HG03196 (cell line): ENCODE measurements around the gene FCGR3A.
"Not testable (repeated sequence)": the region's sequence is repeated elsewhere in the genome, so short reads cannot be mapped to it uniquely, and the experiment has no call there.

Experiments
- ATAC-seq: cut with Tn5 transposase; IDR thresholded peaks from one replicate; pipeline ENCODE4 v1.9.1; 2021; ENCODE audit not compliant: unreplicated experiment

FCGR3A gene

DNA sequence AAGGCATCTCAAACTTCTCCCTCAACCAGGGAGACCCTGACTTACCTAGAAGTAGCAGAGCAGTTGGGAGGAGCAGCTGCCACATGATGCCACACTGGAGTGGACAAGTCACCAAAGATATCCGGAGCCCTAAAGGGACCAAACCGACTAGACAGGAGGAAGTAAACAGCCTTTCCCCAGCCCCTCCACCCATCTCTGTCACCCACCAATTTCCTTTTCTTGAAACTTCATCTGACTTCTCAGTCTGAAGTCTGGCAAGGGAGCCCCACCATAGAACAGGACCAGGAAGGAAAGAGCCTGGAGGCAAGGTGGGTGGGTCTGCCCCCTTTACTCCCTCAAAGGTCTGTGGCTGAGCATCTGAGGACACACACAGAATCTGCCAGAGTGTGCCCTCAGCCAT lies at the start of gene FCGR3A:
TSS of gene FCGR3A (minus strand) at position 167 of the 400 bp plus-strand sequence. CDS start at position 85, 82 bp downstream.
- ATAC-seq = no peak

DNA sequence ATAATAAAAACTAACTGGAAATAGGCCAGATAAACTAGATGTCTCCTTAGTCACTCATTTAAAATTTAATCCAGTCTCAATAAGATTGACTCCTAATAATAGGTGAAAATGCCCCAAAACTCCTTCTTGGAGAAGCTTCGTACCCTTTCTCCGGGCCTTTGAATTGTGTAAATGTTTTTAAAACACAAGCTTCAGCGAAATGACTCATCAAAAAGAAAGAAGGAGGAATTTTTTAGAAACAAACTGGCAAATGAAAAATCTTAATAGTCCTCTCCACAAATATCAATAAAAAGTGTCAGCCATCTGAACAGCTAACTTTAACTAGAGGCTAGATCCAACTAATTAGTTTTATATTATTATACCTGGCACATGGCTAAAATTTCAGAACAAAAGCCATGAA lies 47.5 kb upstream of the FCGR3A start:
- not testable (repeated sequence) for ATAC-seq

DNA sequence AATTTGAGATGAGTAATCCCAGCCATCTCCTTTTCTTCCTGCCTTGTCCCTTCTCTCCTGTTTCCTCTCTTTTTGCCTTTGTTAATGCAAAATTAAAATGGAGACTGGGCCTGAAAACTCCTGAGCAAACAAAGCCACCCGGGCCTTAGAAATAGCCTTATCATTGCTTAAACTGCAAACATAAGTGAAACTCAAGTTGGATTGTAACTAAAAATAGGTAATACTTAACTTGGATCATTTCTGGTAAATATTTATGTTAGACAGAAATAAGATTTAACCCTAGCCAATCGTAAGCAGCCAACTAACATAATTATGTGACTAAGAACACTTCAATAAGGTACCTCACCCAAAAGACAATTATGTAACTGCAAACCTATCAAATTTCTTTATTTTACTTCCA lies 46.0 kb upstream of the FCGR3A start:
- ATAC-seq = not testable (repeated sequence)

DNA sequence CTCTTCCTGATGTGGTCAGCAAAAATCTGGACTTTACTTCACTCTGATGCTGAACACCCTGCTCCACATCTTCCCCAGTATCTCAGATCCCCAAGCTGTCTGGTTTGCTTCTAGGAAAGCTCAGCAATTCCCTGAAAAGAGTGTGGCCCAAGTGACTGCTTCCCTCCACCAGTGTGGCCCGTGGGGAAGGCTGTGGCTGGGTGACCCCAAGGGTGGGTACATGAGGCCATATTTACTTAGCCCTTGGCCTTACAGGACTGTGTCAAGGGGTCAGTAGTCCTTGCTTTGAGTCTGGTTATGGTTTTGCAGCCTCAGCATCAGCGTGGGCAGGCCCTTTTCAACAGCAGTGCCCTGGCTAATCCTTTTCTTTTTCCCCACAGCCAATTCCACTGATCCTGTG lies 45.6 kb upstream of the FCGR3A start:
- not testable (repeated sequence) for ATAC-seq

DNA sequence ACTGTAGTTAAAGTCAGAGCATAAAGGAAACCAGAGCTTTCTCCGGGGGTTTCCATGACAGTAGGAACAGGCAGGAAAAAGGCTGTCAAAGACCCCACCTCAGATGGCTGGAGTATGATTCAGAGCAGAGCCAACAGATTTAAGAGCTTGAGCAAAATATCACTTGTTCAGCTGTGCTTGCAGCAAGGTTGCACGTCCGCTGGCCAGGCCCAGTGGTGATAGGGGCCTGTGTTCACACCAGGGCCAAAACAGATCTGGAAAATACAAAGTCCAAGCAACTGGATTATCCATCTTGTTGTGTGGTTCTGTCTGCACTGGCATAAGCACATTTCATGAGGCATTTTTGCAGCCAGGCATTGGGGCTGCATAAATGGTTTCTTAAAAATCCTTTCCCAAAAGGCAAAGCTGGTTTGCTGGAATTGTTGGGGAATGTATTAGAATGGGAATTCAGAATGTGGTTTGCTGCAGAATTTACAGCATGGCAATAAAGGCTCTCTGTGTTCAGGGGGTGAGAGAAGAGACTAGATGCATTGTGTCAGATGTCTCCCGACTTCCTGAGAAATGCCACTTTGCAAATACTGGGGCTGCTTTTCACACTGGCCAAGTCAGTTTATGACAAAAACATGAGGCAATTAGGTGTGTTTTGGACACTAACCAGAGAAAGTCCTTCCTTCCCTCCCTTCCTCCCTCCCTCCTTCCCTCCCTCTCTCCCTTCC lies 44.8 kb upstream of the FCGR3A start:
- ATAC-seq = not testable (repeated sequence)

DNA sequence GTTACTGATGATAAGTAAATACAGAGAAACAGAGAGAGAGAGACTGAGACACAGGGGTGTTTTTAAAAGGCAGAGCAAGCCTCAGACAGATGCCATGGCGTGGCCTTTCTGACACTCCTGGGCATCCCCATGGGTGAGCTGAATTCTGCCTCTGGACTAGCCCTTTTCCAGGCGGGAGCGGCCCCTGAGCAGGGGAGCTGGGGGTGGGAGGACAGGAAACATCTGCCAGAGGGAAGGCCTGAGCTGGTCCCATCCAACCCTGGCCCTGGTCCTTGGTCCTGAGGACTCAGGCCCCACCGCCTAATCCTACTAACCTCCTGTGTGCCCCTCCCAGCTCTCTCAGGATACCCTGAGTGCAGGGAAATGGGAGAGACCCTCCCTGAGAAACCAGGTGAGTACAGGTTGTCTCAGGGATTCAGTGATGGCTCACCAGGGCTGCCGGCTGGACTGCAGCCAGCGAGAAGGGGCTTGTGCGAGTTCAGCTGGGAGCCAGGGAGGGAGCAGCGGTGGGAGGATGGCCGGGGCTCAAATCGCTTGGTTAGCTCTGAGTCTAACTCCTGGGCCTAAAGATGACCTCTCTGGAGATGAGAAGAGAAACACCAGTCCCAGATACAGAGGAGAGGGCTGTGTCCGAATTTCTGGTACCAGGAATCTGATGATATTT lies 43.6 kb upstream of the FCGR3A start:
- ATAC-seq = not testable (repeated sequence)

DNA sequence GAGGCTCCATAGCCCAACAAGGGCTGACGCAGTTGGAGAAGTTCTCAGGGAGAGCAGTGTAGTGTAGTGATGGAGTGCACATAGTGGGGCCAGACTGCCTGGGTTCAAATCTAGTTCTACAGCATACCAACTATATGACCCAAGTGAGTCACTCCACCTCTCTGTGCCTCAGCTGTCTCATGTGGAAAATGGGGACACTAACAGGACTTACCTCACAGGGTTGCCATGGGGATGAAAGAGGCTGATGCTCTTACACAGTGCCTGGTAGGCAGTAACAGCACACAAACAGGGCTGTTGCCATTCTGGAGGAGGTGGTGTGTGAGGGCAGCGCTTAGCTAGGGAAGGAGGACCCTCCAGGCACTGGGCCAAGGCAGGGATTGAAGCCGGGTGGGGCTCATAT lies 43.0 kb upstream of the FCGR3A start:
- not testable (repeated sequence) for ATAC-seq

DNA sequence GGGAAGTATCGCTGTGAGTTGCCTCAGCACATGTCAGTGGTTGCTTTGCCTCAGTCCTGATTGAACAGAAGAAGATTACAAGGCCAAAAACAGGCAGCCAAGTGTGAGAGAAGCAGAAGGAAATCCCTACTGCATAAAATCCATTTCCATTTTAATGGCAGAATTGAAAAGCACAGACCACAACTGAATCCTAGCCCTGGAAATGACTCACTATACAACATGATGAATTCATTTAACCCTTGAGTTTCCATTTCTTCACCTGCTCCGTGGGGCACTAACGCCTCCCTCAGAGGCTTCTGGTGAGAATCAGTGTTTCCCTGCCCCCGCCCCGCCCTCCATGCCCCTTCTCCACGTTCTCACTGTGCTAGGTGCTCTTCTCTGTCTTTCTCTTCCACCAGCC lies 40.3 kb upstream of the FCGR3A start:
- ATAC-seq = not testable (repeated sequence)

DNA sequence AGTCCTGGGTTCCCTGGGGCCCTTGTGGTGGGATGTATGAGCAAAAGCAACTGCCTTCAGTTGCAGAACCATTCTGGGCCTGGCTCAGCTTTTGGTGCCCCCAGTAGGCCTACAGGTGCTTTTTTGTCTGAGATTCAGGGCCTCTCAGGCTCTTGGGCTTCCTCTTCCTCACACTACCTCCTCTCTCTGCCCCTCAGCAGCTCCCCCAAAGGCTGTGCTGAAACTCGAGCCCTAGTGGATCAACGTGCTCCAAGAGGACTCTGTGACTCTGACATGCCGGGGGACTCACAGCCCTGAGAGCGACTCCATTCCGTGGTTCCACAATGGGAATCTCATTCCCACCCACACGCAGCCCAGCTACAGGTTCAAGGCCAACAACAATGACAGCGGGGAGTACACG lies 39.7 kb upstream of the FCGR3A start:
- ATAC-seq = not testable (repeated sequence)

DNA sequence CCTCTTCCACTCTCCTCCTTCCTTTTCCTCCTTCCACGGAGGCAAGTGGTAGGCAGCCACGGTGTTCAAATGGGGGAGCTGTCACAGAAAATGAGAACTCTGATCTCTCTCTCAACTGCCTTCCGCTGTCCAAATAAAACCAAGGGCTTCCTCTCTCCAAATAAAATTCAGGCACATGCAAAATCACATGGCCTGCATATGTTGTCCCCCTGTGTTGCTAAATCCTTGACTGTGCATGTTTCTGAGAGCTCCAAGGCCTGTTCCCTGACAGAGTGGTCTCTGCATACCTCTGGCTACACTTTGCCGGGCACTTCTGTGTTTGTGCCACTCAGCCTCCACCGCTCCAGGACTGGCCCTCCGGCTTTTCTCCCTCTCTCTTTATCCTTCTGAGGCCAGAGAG lies 39.0 kb upstream of the FCGR3A start:
- not testable (repeated sequence) for ATAC-seq

DNA sequence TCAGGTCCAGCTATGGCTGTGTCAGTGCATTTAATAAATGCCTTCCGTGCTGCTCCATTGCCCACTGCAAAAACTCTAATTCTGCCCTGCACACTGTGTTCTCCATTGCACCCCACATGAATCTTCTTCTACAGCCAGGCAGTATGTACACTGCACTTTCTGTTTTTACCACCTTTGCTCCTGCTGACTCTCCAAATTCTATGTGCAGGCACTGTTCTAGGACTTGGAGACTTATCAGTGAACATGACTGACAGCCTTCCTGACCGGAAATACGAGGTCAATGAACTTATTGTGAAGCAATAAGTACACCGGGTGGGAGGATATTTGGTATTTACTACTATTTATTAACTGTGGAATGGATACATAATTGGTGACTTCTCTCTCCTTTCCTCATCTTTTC lies 33.3 kb upstream of the FCGR3A start:
- not testable (repeated sequence) for ATAC-seq

DNA sequence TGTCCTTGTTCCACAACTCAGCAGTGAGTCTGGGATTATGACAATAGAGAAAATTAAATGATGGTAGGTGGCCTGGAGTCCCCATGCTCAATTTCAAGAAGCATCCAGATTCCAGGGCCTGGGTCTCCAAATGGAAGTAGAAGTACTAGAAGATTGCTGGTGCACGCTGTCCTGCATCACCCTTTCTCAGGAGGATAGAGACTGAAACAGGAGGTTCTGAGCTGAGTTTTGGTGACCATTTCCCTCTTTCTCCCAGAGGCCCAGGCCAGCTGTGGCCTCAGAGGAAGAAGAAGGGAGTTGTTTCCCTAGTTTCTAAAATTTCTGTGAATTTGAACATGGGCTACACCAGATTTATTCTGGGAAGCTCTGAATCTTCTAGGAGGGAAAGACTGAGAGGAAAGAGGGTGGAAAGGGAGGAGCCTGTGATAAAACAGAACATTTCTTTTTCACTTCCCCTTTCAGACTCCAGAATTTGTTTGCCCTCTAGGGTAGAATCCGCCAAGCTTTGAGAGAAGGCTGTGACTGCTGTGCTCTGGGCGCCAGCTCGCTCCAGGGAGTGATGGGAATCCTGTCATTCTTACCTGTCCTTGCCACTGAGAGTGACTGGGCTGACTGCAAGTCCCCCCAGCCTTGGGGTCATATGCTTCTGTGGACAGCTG lies 31.4 kb upstream of the FCGR3A start:
- peak; percentile 64 for ATAC-seq

DNA sequence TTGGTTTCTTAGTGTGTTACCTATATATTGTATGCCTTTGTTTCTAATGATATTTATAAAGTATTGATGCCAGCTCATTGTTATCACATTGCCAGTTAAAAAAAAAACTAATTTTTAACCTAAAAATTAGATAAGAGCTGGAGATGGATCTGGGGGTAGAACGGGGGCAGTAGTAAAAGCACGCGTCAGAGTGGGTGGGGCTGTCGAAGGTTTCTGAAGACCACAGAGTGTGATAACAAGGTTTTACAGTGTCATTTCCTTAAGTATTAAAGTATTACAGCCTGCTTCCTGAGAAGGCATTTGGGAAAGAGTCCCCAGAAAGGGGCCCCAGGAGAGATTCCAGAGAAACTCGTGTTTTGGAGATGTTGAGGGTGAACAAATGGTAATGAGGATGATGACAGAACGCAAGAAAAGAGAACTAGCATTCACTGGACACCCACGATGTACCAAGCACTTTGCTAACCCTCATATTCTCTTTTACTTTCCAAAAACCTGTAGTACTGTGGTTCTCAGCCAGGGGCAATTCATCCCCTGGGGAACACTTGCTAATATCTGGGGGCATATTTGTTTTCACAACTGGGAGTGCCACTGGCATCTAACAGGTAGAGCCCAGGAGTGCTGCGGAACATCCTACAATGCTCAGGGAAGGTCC lies 30.4 kb upstream of the FCGR3A start:
- not testable (repeated sequence) for ATAC-seq

DNA sequence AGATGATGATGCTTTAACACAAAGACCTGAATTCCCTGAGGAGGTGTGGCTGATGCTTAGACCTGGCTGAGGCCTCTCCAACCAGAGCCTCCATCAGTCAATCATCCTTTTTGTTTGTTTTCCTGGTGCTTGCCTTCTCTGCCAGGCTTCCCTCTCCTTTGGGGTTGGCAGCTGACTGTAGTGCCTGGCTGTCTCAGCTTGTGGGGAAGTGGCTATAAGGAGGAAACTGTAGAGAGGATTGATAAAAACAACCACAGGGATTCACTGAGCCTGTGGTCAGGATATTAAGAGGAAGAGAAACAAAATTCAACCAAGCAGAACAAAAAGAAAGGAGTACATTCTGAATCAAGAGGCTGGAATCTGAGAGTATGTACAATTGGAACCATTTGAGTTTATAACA lies 27.1 kb upstream of the FCGR3A start:
- not testable (repeated sequence) for ATAC-seq

DNA sequence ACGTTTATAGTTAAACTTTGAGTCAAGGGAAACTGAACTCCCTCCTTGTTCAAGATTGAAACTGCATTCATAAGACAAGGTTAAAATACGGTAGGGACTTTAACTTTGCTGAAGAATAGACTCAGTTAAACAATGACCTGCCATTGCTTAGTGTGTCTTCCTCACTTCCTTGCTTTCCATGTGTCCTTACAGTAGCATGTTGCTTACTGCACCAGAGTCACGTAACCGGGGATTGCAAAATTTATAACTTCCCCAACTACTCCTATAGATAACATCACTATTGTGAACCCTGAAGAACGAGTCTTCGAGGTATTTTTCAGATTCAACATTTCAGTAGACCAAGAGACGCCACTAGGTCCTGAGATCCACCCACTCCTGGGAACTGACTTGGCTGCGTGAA lies 22.1 kb upstream of the FCGR3A start:
- ATAC-seq = not testable (repeated sequence)

DNA sequence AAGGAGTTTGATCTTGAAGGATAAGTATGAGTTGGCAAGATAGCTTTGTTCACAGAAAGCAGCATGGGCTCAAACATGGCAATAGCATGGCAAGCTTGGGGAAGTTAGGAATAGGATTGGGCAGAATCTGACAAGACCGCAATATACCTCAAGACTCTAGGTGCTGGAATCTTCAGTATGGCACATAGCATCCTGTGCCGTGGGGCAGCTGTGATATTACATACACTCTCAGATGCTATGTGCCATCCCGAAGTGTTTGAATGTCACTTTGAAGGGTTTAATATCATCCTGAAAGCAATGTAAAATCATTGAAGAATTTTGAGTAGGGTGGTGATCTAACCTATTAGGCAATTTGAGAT lies 17.0 kb upstream of the FCGR3A start:
- not testable (repeated sequence) for ATAC-seq

DNA sequence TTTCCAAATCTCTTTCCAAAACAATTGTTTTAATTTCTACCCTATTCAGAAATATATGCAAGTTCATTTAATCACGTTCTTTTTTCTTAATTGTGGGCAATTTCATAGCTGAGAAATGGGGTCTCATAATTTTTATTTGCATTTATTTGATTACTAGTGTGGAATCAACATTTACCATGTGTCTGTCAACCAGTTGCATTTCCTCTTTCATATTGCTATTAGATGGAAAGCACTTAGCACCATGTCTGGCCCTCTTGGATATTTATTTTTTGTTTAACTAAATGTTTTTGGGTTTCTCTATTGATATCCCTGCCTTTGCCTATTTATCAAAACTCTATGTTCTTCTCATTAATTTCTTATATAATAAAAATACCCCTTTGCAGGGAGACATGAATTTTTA lies 13.9 kb upstream of the FCGR3A start:
- ATAC-seq = not testable (repeated sequence)

DNA sequence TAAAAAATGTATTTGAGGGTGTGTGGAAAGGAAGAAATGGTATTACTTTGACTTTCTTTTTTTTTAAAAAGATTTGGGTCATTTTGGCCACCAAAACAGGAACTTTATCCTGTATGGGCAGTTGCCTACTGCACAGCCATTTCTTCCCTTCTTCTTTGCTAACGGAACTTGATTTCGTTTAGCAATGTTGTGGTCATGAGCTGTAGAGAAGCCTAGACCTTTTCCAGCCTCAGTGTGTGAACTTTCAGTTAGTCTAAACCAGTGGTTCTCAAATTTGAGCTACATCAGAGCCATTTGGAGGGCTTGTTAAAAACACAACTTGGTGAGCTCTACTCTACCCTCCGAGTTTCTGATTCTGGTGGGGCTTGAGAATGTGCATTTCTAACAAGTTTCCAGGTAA lies 12.8 kb upstream of the FCGR3A start:
- not testable (repeated sequence) for ATAC-seq

DNA sequence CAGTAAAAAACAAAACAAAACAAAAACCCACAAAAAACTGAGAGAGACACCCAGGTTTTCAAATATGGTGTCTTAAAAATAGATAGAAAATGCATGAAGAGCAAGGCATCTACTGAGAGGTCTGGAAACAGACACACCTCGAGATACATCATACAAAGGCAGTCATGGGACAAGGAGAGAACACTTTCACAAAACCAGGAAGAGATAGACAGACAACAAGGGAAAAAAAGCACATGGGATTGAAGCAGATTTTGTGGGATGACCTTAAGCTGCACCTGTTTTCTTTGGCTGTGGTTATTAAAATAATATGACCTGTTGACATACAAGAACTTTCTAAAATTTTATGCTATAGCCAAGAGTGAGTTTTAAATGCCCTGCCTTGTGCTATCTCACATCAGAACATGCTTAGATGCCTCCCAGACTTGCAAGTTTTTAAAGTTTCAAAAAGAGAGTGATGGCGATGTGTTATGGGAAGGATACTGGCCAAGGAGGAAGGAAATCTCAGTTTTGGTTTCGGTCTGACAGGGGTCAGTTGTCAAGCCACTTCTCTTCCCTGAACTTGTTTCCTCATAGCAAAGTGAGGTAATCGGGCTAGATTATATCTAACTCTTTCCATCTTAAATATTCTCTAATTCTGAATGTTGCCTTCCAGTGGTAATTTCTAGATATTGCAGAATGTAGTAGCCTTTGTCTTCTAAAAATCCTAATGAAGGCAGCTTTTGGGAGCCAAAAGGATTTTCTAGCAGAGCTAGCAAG lies 11.5 kb upstream of the FCGR3A start:
- peak; percentile 59 for ATAC-seq

DNA sequence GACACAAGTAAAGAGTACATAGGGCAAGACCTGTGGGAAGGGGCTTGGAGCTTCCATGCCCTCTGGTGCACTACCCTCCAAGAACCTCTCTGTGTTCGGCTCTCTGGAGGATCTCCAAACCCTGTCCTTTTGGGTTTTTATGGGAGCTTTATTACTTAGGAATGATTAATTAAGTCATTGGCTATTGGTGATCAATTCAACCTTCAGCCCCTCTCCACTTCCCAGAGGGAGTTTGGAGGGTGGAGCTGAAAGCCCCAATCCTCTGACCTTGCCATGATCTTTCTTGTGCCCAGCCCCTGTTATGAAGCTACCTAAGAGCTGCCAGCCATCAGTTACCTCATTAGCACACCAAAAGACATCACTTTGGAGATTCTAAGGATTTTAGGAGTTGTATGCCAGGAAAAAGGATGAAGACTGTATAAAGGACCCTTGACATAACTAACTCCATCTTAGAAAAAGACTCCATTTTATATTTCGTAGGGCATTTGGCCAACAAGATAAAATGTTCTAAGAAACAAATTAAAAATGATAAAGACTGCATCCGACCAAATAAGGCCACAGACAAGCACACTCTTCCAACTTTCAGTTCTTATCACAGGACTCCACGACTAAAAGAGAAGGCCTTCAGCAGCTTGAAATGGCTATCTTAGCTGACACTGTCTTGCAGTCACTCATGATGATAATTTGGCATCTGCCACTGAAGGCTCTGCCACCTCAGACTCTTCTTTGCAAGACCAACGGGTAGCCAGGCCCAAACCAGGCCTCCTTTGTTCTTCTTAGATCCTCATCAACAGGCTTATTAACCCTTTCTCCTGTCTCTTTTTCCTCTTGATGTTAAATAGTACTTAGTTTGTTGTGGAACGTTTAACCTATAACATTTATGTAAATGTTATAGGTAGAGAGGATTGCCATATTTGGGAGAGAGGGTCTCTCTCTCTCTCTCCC lies 8.2 kb upstream of the FCGR3A start:
- ATAC-seq = not testable (repeated sequence)
